ENCODE results near the gene ADGRA1. TPM values are rescaled to one million over a fixed set of nuclear protein-coding genes. Genes with fewer than 3 reads are reported as not detected.

The ADGRA1 gene
- total and polyA plus RNA-seq, 10 of the 15 experiments (the other 5 are each of a cell fraction or from before 2014, with no cell fraction given): not detected

DNA sequence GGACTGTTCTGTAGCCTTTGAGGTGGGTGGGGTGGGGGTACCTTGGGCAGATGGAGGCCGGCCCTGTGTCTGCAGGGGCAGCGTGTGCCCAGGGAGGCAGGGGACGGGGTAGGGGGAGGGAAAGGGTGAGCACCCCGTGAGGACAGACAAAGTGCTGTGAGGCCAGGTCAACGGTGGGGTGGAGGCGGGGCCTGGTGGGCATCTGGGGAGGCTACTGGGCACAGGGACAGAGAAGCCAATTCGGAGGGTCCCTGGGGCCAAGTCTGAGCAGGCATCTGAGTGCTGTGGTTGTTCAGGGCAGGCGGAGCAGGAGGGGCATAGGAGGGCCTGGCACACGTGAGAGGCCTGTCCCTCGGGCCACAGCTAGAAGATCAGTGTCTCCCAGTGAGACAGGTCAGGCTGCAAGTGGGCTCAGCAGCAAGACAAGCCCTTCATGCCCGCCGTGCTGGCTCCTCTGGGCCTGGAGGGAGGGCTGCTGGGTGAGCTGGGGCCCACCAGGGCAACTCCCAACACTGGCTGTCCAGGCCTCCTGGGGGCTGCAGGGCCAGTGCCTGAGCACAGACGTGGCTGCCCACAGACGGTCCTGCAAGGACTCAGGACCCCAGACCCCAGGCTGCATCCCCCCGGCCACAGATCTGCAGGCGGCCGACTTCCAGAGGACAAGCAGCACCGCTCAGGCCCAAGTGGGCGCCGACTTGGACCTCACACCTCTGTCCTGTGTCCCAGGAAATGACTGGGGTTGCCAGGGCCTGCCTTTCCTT, 45.9 kb downstream of the ADGRA1 start:
- Histone ChIP-seq H3K4me2 (ENCODE audit: control insufficient read depth, insufficient read depth) (no peak overlapping the region), H3K27ac (ENCODE audit: control insufficient read depth, insufficient read depth) (no peak overlapping the region), H2AFZ (ENCODE audit: control insufficient read depth, low read depth, low read length) (no peak overlapping the region), H3K9me3 (replicated peaks; ENCODE audit: control insufficient read depth, insufficient read depth, low read length) (no peaks in the 10 kb centered on the region; the same call in 2 of the 3 replicates), H3K36me3 (ENCODE audit: control insufficient read depth in 2 of 2, insufficient read depth in 2 of 2, low read length in 1 of 2) (no peaks in the 10 kb centered on the region), H3K9ac (ENCODE audit: control insufficient read depth, insufficient read depth, low read length) (no peak overlapping the region), H3K79me2 (ENCODE audit: control insufficient read depth, insufficient read depth, low read length) (no peaks in the 10 kb centered on the region), H3K4me3 (no peak overlapping the region), H3K4me1 (ENCODE audit: control insufficient read depth, insufficient read depth, low read length) (no peaks in the 10 kb centered on the region), H3K27me3 (replicated peaks in 1 of 2; ENCODE audit: control insufficient read depth in 2 of 2, insufficient read depth in 2 of 2, low read length in 1 of 2) (no peaks in the 10 kb centered on the region), H4K20me1 (ENCODE audit: control insufficient read depth, insufficient read depth) (no peaks in the 10 kb centered on the region)
- WGBS (ENCODE audit: insufficient coverage, insufficient replicate concordance, low lambda C conversion rate, missing lambda C conversion rate): 21% methylated on average over 20 of the region's 20 CpGs
- no TSS peak for BruUV-seq (replicated peaks)
- SMC1A ChIA-PET (ENCODE audit: uncharacterized antibody, unreplicated experiment): no interaction called here
- RAD21 ChIA-PET (ENCODE audit: unreplicated experiment): interaction anchor here (0.6 kb wide), 1 partner anchor 892 kb away, joined by 3 read pairs; no protein-coding TSS in a partner anchor
- POLR2A ChIA-PET: no interaction called here
- TF ChIP-seq TBL1XR1 (IDR thresholded peaks at IDR 0.05; ENCODE audit: low read depth, low read length): no peak
- TF ChIP-seq, protein P1, sequence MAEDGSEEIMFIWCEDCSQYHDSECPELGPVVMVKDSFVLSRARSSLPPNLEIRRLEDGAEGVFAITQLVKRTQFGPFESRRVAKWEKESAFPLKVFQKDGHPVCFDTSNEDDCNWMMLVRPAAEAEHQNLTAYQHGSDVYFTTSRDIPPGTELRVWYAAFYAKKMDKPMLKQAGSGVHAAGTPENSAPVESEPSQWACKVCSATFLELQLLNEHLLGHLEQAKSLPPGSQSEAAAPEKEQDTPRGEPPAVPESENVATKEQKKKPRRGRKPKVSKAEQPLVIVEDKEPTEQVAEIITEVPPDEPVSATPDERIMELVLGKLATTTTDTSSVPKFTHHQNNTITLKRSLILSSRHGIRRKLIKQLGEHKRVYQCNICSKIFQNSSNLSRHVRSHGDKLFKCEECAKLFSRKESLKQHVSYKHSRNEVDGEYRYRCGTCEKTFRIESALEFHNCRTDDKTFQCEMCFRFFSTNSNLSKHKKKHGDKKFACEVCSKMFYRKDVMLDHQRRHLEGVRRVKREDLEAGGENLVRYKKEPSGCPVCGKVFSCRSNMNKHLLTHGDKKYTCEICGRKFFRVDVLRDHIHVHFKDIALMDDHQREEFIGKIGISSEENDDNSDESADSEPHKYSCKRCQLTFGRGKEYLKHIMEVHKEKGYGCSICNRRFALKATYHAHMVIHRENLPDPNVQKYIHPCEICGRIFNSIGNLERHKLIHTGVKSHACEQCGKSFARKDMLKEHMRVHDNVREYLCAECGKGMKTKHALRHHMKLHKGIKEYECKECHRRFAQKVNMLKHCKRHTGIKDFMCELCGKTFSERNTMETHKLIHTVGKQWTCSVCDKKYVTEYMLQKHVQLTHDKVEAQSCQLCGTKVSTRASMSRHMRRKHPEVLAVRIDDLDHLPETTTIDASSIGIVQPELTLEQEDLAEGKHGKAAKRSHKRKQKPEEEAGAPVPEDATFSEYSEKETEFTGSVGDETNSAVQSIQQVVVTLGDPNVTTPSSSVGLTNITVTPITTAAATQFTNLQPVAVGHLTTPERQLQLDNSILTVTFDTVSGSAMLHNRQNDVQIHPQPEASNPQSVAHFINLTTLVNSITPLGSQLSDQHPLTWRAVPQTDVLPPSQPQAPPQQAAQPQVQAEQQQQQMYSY (CRISPR knock-in tag; IDR thresholded peaks at IDR 0.05): no peak
- no peak for TF ChIP-seq WRNIP1 (IDR thresholded peaks at IDR 0.05; ENCODE audit: borderline replicate concordance, low read depth, low read length)
- in situ Hi-C loops (cut with MboI): no loop called here
- intact Hi-C loops (cut with micrococcal nuclease; ENCODE audit: unreplicated experiment): no loop called here
- CTCF ChIA-PET: no interaction called here
- FAIRE-seq (no peak), DNase-seq (ENCODE audit: low read depth, low spot score) (no peak), ATAC-seq (no peak)
